GM12891 (cell line): ENCODE data around the gene SIVA1.

Experiments used
- DNase-seq: peaks from one replicate; pipeline ENCODE4 v3.0.0; 2011; ENCODE audit warnings: low spot score; ENCODE audit not compliant: insufficient read length
- FAIRE-seq: peaks from 2 replicates; lab custom pipeline; 2011; peaks lifted over from hg19 to GRCh38; lab: Jason Lieb, UNC
- PAX5 ChIP-seq: IDR thresholded peaks from 2 replicates; pipeline ENCODE4 v1.6.1; 2011; ENCODE audit warnings: low read length, moderate library complexity, mild to moderate bottlenecking; ENCODE audit not compliant: insufficient read depth, severe bottlenecking
- POLR2A ChIP-seq: IDR thresholded peaks from 2 replicates; pipeline ENCODE4 v1.6.1; 2011; ENCODE audit warnings: low read depth, low read length, control low read depth
- POLR2AphosphoS5 ChIP-seq: IDR thresholded peaks from 2 replicates; pipeline ENCODE4 v1.6.1; 2011; ENCODE audit warnings: low read depth, low read length, control low read depth
- POU2F2 ChIP-seq: IDR thresholded peaks from 2 replicates; pipeline ENCODE4 v1.6.1; 2011; ENCODE audit warnings: low read depth, mild to moderate bottlenecking, control low read depth, low read length, moderate library complexity
- SPI1 ChIP-seq: IDR thresholded peaks from 2 replicates; pipeline ENCODE4 v1.6.1; 2011; ENCODE audit warnings: low read depth, low read length, control low read depth
- TAF1 ChIP-seq: IDR thresholded peaks from 2 replicates; pipeline ENCODE4 v1.6.1; 2011; ENCODE audit warnings: low read depth, low read length, control low read depth

Gene SIVA1

DNA sequence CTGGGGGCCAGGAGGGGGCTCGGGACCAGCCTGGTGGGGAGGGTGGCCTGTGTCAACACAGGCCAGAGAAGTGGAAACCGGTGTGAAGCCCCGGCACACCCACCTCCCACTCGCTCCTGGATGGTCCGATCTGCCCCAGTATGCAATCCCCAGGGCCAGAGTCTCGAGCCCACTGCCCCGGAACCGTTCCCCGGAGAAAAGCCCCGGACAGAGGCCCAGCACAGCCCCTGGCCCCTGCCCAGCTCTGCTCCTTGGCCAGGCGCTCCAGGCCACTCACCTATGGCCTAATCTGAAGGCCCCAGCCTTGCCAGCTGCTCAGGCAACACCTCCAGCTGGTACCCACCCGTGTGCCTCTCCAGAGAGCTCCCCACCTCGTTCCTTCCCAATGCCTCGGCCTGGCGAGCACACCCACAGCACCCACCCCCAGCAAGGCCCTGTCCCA lies 24.9 kb downstream of the SIVA1 start:
- TF ChIP-seq POU2F2 (no peak), POLR2AphosphoS5 (no peak), TAF1 (no peak), PAX5 (no peak), SPI1 (no peak), POLR2A (no peak)
- FAIRE-seq (no peak), DNase-seq (no peak)

DNA sequence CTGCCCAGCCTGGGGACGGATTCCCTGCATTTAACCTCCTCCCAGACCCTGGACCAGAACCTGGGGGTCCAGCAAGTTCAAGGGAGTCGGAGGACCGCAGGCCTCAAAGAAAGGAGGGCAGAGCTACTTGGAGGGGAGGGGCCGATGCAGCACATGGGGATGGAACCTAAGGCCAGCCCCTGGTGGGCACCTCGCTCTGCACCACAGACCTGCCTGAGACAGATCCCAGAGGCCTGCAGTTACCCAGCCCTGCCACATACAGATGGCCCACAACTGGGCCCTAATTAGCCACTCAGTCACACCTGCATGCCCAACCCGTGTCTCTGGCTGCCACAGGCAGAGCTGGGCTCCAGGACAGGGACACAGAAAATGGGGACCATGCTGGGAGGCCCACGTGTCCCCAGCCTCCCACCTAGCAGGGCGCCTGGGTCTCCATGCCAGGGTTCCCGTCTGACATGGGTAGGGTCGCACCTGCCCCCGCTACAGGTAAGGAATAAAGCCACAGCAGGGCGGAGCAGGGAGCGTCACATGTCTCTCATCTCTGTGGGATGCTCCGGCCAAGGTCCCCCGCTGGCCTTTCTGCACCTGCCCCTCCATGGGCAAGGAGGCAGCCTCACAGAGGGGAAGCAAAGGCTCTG lies 25.9 kb downstream of the SIVA1 start:
- no peak for TF ChIP-seq POLR2AphosphoS5
- no peak for TF ChIP-seq SPI1
- no peak for TF ChIP-seq TAF1
- TF ChIP-seq POU2F2: no peak
- TF ChIP-seq PAX5: no peak
- TF ChIP-seq POLR2A: no peak
- DNase-seq (no peak), FAIRE-seq (no peak)

DNA sequence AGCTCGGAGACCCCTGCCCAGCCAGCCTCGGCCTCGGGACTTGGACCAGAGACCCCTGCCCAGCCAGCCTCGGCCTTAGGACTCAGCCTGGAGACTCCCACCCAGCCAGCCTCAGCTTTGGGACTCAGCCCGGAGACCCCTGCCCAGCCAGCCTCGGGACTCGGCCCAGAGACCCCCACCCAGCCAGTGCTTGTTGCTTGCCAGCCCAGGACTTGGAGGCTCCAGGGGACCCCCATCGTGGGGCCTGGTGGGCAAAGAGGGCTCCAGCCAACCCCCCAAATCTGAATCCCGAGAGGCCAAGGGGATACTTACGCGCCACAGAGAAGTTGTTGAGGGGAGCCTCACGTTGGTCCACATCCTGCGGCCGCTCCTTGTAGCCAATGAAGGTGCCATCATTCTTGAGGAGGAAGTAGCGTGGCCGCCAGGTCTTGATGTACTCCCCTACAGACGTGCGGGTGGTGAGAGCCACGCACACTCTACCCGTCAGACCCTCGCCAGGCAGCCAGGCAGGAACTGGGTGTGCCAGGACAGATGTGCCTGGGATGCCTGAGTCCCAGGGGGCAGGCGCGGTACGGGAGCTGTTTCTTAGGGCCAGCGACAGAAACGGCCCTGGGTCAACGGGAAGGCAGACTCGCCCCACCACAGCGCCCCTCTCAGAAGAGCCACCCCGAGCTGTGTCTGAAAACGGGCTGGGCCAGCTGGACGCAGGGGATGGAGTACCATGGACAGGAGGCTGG lies 27.0 kb downstream of the SIVA1 start:
- FAIRE-seq (no peak), DNase-seq (no peak)
- TF ChIP-seq POLR2AphosphoS5 (no peak), POLR2A (no peak), SPI1 (no peak), PAX5 (no peak), TAF1 (no peak), POU2F2 (no peak)

DNA sequence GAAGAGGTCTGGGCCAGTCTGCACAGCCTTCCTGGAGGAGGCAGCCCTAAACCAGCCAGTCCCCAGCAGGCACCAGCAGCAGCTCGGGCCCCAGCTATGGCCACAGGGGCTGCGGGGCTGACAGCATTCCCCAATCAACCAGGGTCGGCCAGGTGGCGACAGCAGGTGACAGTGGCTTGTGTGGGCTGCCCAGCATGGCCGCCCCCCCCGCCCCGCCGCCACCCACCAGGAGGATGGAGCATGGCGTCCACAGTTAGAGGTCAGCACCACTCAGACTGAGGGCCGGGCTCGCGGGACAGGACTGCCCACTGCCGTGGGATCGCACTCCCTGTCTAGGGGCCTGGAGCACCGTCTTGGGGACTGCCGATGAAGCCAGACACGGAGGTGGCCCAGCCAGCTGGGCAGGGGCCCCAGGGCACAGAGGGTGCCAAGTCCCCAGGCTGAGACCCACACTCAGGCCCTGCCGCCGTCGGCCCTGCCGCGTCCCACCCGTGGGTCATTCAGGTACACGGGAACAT lies 27.6 kb downstream of the SIVA1 start:
- FAIRE-seq (no peak), DNase-seq (no peak)
- TF ChIP-seq POLR2AphosphoS5: no peak

DNA sequence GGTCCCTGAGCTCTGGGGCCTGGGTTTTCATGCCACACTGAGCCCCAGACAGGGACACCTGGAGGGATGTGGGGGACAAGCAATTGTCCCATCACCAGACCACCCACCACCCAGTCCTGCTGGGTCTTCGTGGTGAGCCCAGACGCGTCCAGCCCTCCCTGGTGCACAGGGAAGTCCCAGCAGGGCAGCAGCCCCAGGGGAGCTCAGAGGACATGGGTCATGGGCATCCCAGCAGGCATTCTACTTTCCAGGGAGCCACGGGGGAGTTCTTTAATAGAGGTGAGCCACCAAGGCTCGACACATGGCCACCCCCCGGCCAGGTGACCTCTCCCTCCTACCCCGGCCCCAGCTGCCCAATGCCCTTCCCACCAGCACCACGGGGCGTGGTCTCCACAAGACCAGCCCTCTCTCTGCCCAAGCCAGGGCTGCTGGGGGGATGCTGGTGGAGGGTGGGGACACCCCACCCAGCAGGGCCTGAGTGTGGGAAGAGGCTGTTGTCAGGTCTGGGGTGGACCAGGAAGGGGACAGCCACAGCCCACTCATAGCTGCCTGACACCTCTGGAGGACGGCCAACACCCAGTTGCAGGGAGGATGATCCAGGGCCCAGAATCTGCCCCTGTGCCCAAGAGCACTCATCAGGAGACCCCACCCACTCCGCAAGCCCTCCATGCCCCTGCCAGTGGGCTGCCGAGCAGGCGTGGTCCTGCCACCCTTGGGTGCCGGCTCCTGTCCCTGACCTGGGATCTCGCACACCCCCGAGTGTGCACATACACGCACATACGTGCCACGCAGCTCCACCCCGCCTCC lies 28.5 kb downstream of the SIVA1 start:
- no peak for TF ChIP-seq PAX5
- TF ChIP-seq POLR2A: no peak
- no peak for TF ChIP-seq TAF1
- no peak for TF ChIP-seq POU2F2
- TF ChIP-seq POLR2AphosphoS5: no peak
- TF ChIP-seq SPI1: no peak
- DNase-seq (no peak), FAIRE-seq (no peak)

DNA sequence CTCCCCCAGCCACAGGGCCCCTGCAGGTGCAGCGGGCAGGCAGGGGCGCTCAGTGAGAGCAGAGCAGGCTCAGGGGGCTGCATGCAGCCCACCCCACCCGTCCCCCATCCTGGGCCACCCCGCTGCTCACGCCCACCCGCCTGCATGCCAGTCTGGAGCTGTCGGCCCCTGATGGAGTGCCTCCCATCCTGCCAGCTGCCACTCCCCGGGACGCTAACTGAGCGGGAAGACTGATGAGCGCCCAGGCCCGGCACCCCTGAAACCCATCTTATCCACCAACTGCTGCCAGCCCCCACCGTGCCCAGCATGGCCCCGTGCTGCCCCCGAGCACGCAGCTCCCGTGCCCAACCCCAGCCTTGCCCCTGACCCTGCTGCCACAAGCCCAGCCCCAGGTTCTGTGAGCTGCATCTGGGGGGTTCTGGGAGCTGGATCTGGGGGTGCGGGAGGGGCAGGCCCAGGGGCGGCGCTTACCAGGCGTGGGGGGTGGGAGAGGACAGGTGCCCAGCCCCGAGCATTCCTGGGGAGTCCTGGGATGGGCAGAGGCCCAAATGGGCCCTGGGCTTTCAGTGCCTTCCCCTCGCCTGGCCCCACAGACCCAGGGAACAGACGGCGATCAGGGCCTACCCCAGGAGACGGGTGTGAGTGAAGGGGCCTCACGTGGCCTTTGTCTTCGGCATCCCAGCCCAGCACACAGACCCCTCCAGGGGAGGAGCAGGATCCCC lies 29.3 kb downstream of the SIVA1 start:
- TF ChIP-seq POU2F2: no peak
- TF ChIP-seq PAX5: no peak
- no peak for TF ChIP-seq POLR2A
- TF ChIP-seq POLR2AphosphoS5: no peak
- TF ChIP-seq TAF1: no peak
- TF ChIP-seq SPI1: no peak
- FAIRE-seq (no peak), DNase-seq (no peak)

DNA sequence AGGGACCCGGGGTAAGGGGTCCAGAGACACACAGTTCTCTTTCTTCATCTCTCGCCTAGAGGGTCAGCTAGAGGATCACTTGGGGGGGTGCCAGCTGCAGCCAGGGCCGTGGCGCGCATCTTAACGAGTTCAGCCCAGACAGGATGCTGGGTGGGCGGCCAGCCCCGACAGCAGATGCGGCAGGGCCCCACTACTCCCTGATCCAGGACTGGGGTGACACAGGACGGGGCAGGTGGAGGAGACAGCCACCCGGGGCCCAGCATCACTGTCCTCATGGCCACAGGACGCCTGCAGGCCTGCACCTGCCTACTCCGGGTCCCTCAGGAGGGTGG lies 29.8 kb downstream of the SIVA1 start:
- FAIRE-seq (no peak), DNase-seq (no peak)
- no peak for TF ChIP-seq POU2F2
- no peak for TF ChIP-seq PAX5
- TF ChIP-seq POLR2A: no peak
- TF ChIP-seq TAF1: no peak
- no peak for TF ChIP-seq SPI1
- no peak for TF ChIP-seq POLR2AphosphoS5

DNA sequence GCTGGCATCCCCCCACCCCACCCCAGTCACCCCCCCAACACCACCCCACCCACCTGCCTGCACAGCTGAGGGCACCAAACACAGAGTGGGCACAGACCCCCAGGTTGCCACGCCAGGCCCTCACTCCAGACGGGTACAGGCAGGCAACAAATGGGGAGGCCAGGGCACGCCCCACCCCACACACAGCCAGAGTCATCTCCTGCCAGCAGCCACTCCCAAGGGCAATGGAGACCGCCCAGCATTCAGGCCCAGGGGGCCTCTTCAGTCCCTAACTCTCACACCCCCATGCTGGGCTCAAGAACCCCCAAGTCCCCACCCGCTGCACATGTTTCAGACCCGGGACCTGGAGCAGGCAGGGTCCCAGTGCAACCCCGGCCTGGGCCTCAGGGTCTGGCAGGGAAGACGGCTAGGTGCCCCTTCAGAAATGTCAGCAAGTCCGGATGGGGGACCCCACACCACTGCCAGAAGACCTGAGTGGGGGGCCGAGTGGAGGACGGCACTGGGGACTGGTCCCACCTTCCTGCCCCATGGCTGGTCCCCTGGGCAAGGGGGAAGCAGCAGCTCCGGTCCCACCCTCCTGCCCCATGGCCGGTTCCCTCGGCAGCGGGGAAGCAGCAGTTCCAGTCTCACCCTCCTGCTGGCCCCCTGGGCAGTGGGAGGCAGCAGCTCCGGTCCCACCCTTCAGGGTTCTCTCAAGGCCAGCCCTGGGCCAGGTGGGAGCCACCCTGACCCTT lies 30.7 kb downstream of the SIVA1 start:
- no peak for FAIRE-seq
- DNase-seq: no peak
- no peak for TF ChIP-seq POLR2AphosphoS5

DNA sequence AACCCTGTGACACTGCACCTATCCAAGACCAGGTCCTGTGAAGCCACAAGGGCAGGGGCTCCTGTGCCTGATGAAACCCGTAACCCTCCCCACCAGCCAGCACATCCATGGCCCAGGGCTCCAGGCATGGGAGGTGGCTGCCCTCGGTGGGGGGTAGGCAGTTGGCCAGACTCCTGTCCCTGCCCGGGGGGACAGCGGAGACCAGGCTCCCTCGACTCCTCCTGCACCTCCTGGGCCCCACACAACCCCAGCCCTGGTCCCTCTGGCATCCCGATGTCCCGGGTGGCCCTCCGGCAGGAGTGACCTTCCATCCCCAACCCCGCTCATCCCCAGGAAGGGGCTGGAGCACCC lies 31.2 kb downstream of the SIVA1 start:
- FAIRE-seq: no peak
- DNase-seq: no peak
- TF ChIP-seq PAX5: no peak
- no peak for TF ChIP-seq POLR2AphosphoS5
